Stimulated activated CD4-positive, alpha-beta T cell treated with anti-CD3 and anti-CD28 coated beads, Interleukin-15, amount 100 ng/mL, for 24 hours (primary cell): Measurements from ENCODE around the gene FAM227A.

Experiments used
- DNase-seq: peaks from one replicate; pipeline ENCODE4 v3.0.0-alpha.2; 2020

The FAM227A gene

DNA sequence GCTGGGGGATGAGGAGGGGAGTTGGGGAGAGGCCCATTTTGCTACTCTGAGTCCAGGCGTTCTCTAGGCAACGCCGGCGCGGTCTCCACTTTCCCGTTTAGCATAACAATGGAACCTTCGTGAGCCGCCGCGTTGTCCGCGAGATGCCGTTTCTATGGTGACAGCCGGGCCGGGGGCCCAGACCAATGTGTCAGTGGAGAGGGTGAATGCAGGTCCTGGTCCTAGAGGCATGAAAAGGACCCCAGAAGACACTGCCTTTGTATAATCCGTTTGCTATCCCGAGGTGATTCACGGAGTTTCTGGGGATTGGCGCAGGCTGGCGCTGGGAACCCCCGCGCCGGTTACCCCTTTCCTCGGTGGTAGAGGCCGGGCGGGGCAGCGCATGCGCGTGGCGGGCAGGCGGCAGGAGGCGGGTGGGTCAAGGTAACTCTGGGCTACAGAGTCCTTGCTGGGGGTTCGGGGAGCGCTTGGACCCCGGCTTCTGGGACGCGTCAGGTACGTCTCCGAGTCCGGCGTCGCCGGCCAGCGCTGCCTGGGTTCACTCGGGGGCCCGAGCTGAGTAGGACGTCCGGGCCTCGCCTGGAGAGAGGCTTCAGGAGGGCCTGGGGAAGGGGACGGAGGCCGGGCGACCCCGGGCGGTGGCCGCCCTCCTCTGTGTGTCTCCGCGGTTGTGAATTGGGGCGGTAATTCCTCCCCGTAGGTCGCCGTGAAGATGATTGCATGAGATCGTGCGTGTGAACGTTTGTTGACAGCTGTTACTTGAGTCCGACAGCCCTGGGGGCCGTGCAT lies at the start of gene FAM227A, which contains the start of gene CBY1:
Gene FAM227A (minus strand): TSS at position 137 of the 789 bp plus-strand sequence. CDS start 6,224 bp downstream, outside the sequence.
Gene CBY1 (plus strand): TSS at position 383 of the 789 bp plus-strand sequence. CDS start 11,417 bp downstream, outside the sequence.
- DNase-seq, result peak; percentile 89

DNA sequence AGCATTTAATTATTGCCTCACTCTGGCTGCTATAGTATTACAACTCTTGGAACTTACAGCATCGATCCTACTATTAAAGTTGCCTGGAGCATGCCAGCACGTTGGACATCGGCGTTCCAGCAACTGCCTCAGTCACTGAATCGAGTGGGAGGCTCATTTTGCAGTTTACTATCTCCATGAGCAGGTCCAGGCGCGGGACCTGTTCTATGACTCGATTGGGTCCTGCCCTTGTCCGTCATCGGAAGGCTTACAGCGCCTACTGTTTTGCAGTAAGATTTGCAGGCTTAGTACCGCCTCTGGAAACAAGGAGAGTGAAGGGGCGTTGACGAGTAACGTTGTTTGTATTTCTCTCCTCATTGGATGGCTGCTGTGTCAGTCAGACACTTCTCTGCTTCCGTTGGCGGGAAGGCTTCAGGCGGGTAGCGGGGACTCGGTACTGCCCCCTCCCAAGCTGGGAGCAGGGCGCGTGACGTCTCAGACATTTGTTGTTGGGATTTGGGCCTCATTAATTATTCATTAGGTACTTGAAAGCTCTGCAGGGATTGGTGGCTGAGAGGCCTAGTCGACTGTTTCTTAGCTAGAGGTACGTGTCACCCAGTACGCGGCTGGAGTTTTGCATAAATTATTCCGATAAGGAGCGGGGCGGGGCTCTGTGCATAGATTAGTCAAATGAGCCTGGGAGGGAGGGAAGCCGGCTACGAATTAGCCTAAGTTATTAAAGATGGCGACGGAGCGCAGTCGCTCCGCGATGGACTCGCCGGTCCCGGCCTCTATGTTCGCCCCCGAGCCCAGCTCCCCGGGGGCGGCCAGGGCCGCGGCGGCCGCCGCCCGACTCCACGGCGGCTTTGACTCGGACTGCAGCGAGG lies 49.3 kb upstream of the FAM227A start, which contains the start of gene GTPBP1:
Gene GTPBP1 (plus strand): TSS at position 710 of the 866 bp plus-strand sequence. CDS start 12 bp downstream, at position 722.
- DNase-seq, result peak; percentile 96

DNA sequence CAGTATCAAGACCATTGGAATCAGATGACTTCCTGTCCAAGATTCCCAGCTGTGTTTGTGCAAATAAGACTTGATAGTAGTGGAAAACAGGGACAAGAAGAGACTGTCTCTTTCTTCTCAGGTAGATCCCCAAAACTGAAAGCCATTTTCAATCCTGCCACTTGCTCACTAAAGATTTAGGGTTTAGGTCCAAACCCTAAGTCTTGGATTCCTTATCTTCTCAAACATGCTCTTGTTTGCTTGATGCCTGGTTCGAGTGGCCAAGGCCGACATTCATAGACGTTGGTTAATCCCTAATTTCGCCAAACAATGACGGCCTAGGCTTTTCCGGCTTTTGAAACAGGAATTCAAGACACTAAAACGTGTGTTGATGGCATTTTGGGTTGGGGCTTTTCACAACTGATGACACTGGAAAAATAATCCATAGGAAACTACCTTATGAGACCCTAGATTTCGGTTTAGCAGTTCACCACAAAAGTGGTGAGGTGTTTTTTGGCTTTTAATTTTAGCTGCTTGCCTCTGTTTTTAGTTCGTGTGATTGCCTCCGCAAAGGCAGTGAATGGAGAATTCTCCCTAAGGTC lies 48.6 kb upstream of the FAM227A start:
- DNase-seq, result no peak

DNA sequence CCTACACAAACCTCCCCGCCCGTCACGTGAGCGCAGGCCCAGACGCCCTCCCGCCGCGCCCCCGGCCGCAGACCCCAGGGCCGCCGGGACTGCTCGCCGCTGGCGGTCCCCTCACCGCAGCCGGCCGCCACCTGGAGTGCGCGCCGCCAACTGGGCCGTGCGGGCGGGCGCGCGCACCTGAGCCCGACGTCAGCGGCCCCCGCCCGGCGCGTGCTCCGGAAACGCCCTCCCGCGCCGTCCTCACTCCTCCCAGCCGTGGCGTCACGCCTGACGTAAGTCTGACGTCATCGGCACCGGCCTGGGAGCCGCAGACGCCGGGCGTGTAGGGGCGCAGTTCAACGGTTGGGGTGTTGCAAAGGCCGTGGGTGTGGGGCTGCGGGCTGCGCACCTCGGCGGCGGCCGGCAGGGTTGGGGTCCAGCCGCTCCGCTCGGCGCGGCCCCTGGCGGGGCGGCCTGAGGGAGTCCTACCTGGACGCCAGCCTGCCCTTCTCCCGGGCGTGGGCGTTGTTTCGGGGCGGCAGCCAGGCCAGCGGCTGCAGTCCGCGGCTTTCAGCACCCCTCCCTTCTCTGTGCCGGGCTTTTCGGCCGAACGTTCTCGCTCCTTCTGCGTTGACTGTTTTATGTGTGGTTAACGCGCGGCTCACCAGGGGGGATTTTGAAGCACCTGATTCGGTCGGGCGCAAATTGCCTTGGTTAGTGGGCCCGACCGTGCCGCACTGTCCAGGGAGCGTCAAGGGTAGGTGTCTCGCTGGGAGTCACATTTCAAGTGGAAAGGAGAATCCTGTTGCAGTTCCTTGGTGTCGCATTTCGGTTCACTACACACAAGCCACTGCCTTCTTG lies 44.8 kb upstream of the FAM227A start, which contains the start of gene JOSD1:
Gene JOSD1 (minus strand): TSS at position 155 of the 840 bp plus-strand sequence. CDS start 956 bp downstream, outside the sequence.
- peak; percentile 98 for DNase-seq

- no peak for DNase-seq
Measured at GRCh38 chr22:38700270-38700788, 44.1 kb upstream of the FAM227A start.

DNA sequence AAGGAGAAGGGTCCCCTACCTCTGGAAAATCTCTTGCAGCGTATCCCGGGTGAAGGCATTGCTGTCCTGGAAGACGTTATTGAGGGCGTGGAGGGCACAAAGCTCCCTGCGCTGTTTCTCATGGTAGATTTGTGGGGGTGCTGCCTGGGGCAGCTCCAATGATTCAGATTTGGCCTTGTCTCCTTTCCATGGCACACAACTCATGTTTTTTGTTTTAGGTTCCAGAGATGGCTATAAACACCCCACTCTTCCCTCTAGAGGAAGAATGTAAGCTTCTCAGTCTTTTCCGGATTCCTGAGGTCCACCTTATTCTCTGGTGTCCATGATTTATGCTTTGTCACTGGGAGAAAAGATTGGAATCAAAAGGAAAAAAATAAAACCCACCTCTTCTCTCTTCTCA lies 43.6 kb upstream of the FAM227A start:
- no peak for DNase-seq

- no peak for DNase-seq
Measured at GRCh38 chr22:38699143-38699542, 43.0 kb upstream of the FAM227A start.

- no peak for DNase-seq
Measured at GRCh38 chr22:38698407-38699094, 42.4 kb upstream of the FAM227A start.

- DNase-seq, result no peak
Measured at GRCh38 chr22:38697425-38698089, 41.4 kb upstream of the FAM227A start.

- peak; percentile 60 for DNase-seq
Measured at GRCh38 chr22:38696606-38697424, 40.6 kb upstream of the FAM227A start.

DNA sequence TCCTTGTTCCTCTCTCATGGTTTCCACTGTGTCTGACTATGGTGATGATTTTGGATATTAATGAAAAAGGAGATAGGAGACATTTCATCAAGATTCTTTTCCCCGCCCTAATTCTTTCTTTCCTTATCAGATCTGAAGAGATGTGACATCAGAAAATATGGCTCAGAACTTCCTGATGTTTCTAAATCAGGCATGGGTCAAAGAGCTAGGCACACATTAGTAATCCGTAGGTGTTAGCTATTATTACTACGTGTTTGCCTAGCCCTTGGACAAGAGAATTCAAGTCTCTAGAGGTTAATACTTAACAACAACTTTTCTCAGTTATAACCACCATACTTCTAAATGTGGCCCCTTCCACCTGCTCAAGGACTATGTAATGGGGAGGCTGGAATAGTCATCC lies 38.7 kb upstream of the FAM227A start:
- no peak for DNase-seq

DNA sequence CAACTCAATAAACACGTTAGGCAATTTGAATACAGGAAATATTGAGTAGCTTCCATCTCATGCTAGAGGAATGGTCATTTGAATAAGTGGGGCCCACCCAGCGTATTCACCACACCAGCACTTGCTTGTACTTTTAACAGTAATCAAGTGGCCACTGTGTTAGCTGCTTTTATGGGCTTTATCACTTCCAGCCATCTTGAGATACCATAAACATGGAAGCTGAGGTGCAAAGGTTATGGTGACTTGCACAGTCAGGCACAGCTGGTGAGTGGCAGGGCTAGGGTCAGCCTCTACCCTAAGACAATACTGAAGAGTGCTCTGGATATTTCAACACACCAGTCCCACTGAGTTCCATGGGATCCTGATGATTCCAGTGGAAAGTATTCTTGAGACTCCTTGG lies 37.9 kb upstream of the FAM227A start:
- no peak for DNase-seq

GRCh38 chr22:38689651-38690050 lies 33.5 kb upstream of the FAM227A start:
- DNase-seq, result no peak

DNA sequence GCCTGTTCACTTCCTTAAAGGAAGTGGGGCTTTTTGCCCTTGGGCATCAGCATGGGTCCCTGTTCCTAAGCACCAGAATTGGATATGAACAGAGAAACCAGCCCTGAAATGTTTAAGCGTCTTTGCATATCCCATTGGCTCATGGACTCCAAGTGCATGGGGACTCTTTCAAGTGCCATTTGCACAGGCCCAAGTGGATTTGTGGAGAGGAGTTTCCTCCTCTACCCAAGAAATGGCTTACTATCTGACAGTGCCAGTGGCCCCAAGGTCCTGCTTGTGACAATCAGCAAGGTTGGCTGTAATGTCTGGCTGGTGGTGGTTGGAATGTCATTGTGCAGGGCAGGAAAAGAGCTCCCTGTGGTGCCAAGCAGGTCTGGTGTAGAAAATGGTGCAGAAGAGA lies 29.6 kb upstream of the FAM227A start:
- no peak for DNase-seq

- no peak for DNase-seq
Measured at GRCh38 chr22:38684895-38685294, 28.7 kb upstream of the FAM227A start.

DNA sequence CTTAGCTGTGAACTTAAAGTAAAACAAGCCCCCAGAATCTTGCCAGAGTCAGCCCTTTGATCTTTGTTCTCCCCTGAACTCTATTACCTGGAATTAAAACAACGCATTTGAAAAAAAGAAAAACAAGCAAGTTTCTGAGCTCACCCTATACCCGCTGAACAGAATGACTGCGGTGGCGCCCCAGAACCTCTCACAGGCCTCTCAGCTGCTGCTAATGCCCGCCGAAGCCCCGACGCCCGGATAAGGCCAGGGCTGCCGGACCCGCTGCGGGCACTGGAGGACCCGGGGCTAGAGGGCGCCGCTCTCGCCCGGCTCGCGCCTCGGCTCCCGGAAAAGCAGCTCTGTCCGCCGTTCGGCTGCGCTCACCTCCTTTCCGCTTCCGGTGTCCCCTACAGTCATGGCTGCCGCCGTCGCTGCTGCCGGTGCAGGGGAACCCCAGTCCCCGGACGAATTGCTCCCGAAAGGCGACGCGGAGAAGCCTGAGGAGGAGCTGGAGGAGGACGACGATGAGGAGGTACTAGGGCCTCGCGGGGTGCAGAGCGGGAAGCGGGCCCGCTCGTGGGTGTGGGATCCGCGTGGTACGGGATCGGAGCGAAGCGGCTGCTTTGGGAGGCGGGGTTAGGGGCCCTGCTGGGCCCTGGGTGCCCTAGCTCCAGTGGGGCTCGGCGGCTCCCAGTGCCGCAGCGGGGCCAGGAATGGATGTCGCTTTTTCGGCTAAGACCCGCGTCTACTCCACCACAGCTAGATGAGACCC lies 25.6 kb upstream of the FAM227A start, which contains the start of gene TOMM22:
Gene TOMM22 (plus strand): TSS at position 376 of the 754 bp plus-strand sequence. CDS start 22 bp downstream, at position 398.
- DNase-seq, result peak; percentile 90

GRCh38 chr22:38675833-38676232 lies 19.6 kb upstream of the FAM227A start:
- DNase-seq, result no peak

- DNase-seq, result no peak
Measured at GRCh38 chr22:38674888-38675287, 18.7 kb upstream of the FAM227A start.
